HG03066 (cell line): ENCODE data around the gene ZBTB4.

Experiments used
- ATAC-seq: cut with Tn5 transposase; IDR thresholded peaks from one replicate; pipeline ENCODE4 v1.9.1; 2021; ENCODE audit warnings: low read depth; ENCODE audit not compliant: unreplicated experiment

Gene ZBTB4

DNA sequence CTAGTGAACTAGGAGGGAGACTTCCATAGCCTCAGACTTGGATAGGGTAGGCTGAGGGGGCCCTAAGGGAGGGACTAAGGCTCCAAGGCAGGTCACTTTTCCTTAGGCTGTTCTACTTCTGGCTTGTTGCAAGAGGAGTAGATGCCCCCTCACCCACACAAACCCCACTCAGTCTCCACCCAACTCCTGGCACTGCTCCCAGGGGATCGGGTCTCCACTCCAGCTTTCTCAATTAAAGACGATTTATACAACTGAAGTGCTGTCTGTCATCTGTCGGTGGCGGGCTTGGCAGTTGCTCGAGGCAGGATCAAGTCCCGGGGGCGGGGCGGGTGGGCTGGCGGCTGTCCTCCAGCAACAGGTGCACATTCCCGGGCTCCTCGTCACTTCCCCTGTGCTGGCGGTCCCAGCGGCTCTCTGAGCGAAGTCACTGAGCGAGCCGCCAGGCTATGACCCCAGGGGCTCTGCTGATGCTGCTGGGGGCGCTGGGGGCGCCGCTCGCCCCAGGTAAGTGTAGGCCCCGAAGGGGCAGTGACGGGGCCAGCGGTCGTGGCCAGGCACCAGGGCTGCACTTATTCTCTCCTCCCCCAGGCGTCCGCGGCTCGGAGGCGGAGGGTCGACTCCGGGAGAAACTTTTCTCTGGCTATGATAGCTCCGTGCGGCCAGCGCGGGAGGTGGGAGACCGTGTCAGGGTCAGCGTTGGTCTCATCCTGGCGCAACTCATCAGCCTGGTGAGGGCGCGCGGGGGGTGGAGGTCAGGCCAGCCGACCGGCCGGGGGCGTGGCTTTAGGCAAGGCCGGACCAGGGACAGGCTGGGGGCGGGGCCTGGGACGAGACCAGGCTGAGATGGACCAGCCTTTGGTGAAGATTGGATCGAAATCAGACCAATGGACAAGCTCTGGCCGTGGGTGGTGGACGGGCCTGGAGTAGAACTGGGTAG, 34.5 kb downstream of the ZBTB4 start, which contains the start of gene CHRNB1:
Gene CHRNB1, plus strand, starts transcription at position 380 of the 937 bp plus-strand sequence. Its CDS starts 67 bp downstream, at position 447.
- ATAC-seq, result no peak

DNA sequence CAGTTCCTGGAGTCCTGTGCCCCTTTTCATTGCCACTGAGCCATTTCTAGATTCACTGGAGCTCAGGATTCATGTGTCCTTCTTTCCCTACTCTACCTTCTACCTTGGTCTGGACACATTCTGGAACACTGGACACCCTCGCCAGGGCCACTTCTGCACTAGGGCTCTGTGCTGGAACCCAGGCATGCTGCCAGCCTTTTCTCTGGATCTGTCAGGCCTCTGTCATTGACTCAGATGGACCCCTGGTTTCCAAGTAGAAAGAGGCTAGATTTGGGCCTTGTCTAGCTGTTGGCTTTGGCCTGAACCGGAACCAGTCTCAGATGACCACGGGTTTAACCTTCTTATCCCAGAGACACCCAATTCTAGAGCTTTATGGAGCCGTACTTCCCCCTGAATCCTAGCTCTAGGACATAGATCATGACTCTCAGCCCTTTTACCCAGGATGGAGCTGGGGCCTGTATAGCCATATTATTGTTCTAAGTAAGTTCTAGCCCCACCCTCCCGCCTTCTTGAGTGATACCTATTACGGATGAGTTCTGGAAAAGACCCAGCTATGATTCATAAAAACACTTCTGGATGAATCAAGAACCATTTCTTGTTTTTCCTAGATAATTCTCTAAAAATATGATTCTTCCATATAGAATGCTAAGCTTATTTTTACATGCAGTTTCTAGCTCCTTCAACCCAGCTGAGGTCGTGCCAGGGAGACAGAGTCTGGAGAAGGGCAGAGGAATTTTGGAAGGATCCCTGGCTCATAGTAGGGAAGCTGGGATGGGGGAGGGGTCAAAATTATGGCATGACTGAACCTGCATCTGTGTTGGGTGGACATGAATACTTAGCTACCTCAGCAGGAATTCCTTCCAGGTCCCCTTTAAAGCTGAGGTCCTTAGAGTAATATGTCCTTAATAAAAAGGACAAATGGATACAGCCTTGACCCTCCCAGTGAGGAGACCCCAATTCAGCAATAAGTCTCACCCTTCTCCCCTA, 35.6 kb downstream of the ZBTB4 start:
- ATAC-seq, result no peak

DNA sequence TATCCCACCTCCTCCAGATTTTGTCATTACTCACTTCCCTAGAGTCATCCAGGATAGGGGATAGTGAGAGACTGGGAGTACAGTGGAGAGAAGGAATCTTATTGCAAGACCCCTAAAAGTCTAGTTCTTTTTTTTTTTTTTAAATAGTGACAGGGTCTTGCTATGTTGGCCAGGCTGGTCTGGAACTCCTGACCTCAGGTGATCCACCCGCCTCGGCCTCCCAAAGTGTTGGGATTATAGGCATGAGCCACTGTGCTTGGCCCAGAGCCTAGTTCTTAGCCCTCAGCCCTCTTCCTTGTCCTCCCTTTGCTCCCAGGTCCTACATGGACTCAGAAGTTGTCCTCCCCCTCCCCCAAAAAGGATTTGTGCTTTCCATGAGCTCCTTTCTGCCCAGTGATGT, 37.3 kb downstream of the ZBTB4 start:
- ATAC-seq, result no peak

DNA sequence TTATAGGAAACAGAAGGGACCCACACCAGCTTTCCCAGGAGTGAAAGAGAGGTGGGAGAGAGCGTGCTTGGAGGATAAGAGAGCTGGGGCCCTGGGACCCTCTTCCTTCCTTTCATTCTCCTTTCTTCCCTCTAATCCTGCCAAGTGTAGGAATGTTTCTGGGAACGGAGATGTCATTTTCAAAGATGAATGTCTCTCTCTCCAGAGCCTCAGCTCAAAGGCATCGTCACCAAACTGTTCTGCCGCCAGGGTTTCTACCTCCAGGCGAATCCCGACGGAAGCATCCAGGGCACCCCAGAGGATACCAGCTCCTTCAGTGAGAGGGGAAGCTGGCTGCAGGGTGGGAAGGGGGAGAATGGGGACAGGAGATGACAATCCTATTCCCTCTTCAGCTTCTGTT, 38.2 kb downstream of the ZBTB4 start:
- ATAC-seq, result no peak

DNA sequence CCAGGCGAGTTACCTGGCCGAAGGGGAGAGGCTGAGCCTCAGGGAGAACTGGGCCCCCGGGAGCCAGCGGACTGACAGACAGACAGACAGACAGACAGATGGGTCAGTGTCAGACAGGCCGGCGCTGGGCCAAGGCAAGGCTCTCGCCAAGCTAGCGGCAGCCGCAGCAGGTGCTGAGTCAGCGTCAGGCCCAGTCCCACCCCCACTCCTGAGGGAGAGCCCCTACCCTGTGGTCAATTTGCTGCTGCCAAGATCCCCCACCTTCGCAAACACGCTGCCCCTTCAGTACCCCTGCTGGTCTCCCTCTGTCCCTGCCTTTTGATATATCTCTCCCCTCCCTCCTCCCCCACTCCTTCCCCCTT, 38.6 kb downstream of the ZBTB4 start:
- no peak for ATAC-seq

DNA sequence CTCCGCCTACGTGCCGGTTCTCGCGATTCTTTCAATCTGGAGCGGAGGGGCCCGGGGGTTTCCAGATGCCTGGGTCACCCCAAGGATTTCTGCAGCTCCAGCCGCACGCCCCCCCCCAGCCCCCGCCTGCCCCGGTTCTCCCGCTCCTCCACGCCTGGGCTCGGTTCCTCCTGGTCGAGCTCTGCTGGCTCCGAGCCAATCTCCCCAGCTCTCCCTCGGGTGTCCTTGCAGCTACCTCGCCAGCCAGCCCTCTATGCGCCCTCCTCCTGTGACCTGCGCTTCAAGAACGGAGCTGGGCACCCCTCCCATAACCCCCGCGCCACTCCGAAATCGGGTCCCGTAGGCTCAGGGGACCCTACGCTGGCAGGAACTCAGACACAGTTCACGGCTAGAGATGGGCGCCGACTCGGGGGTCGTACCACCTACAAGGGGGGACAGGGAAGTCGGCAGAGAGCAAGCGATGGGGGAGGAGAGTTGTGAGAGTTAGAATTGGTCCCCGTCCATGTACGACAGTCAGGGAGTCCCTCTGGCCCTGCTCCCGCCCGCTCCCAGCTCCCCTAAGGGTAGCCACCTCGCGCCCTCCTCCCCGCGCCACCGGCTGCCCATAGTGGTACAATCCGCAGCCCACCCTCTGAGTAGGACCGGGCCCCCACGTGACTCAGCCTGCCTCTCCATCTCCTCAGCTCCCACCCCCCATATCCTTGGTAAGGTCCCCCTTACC, 39.2 kb downstream of the ZBTB4 start:
- ATAC-seq, result no peak

DNA sequence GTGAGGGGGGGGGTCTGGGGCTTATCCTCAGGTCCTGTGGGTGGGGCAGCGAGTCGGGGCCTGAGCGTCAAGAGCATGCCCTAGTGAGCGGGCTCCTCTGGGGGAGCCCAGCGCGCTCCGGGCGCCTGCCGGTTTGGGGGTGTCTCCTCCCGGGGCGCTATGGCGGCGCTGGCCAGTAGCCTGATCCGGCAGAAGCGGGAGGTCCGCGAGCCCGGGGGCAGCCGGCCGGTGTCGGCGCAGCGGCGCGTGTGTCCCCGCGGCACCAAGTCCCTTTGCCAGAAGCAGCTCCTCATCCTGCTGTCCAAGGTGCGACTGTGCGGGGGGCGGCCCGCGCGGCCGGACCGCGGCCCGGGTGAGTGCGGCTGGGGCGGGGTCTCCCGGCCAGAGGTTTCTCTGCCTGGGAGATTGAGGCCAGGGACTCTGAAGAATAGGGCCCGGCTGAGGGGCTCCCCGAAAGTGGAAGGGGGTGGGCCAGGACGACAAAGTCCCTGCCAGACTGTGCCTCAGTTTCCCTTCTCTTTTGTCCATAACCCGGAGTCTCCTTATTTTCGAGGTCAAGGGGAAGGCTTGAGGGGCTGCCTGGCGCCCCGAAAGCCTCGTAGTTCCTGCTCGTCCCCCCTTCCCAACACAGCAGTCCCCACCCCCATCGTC, 39.8 kb downstream of the ZBTB4 start, which contains the start of gene FGF11:
Gene FGF11, plus strand, starts transcription at position 51 of the 651 bp plus-strand sequence. Its CDS starts 109 bp downstream, at position 160.
- ATAC-seq, result no peak

DNA sequence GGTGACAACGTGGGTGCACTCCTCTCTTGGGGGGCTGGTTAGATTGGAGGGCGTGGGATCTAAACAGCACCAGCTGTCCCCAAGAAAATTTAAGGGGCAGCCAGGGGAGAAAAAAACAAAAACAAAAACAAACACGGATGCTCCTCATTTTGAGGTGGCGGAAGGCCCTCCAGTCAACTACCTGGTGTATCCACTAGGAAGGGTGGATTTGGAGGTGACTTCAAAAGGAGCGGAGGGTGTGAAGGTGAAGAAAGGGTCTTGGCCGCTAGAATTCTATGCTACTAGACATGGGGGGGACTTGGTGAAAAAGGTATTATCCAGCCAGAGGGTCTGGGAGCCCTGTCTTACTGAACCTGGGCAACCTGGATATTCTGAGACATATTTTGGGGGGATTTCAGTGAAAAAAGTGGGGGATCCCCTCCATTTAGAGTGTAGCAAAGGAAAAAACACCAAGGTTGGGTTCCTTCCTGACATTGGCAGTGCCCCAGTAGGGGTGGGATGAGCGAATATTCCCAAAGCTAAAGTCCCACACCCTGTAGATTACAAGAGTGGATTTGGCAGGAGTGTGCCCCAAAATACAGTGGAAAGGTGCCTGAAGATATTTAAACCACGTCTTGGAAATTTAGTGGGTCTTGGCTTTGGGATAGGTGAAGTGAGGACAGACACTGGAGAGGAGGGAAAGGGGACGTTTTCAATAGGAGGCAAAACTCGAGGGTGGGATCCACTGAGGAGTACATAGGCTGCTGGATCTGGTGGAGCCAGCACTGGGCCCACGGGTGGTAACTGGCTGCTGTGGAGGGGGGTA, 40.6 kb downstream of the ZBTB4 start:
- ATAC-seq, result no peak

DNA sequence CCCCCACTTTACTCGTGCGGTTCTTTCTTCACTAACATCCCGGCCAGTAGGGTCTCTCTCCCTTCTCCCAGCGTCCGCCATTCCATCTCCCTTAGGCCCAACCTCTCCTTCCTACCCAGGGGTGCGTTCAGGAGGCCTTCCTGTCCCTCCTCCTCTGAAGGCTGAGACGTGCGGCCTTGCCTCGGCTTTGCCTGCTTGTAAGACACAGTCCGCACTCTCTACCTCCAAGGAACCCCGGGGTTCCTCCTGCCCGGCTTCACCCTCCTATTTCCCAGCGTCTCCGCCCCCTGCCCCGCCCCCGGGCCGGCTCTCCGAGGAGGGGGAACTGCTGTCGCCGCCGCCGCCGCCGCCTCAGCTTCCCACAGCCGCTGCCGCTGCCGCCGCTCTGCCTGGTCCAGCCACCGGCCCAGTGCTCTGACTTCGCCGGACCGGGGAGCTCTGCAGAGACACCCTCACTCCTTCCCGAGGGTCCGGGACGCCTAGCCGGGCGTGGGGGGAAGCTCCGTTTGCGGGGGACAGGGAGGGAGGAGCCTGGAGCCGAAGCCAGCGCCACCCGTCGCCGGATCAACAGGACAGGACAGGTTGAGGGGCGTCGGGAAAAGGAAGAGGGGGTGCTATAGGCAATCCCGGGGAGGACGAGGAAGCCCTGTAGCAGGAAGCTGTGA, 41.3 kb downstream of the ZBTB4 start:
- no peak for ATAC-seq

DNA sequence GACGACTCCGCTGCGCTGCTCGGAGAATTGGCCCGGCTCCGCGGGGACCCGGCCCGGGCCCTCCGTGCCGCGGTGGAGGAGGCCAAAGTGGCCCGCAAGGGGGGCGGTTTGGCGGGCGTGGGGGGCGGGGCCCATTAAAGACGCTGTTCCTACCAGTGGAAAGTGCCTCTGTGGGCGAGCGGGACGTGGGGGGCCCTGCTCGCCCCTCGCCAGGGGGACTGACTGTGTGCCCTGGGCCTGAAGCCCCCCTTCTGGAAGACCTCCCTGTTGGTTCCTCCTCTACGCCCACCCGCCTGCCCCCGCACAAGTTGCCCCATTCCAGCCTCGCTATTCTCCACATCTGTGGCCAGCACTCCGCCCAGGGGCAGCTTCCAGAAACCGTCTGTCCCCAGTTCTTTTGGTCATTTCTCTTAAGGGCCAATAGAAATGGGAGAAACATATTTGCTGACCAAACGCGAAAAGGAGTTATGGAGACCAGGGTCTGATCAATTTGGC, 42.0 kb downstream of the ZBTB4 start:
- no peak for ATAC-seq

DNA sequence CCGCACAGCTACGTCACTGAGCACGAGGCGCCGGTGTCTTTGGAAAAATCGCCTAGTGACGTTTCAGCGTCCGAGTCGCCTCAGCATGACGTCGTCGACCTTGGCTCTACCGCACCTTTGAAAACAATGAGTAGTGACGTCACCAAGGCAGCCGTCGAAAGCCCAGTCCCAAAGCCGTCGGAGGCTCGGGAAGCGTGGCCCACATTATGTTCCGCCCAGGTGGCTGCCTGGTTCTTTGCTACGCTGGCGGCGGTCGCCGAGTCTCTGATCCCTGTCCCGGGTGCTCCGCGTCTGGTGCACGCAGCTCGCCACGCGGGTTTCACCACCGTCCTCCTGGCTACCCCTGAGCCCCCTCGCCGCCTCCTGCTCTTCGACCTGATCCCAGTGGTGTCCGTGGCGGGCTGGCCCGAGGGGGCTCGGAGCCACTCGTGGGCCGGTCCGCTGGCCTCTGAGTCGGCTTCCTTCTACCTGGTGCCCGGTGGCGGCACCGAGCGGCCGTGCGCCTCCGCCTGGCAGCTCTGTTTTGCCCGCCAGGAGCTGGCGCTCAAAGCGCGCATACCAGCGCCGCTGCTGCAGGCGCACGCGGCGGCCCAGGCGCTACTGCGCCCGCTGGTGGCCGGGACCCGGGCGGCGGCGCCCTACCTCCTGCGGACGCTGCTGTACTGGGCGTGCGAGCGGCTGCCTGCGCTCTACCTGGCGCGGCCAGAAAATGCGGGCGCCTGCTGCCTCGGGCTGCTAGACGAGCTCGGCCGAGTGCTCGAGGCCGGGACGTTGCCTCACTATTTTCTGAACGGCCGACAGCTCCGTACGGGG, 42.7 kb downstream of the ZBTB4 start:
- no peak for ATAC-seq

DNA sequence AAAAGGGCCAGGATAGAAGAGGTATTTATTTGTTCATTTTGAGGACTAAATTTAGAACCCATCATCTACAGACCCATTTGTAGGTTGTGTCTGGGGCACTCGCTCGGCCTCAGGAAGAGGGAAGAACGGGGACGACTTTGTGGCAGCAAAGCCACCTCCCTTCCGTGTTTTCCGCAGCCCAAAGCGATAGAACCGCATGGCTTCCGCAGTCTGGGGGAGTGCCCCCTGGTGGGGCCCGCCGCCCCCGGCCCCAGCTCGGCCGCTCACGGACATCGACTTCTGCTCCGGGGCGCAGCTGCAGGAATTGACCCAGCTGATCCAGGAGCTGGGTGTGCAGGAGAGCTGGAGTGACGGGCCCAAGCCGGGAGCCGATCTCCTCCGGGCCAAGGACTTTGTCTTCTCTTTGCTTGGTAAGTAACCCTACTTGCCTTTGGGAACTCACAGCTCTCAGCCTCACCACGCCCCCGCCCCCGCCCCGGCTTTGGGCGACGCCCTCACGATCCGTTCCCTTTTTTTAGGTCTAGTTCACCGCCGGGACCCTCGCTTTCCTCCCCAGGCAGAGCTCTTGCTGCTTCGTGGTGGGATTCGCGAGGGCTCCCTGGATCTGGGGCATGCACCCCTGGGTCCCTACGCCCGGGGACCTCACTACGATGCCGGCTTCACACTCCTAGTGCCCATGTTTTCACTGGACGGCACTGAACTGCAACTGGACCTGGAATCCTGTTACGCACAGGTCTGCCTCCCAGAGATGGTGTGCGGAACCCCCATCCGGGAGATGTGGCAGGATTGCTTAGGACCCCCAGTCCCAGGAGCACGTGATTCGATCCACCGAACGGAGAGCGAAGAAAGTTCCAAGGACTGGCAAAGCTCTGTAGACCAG, 43.5 kb downstream of the ZBTB4 start:
- no peak for ATAC-seq

DNA sequence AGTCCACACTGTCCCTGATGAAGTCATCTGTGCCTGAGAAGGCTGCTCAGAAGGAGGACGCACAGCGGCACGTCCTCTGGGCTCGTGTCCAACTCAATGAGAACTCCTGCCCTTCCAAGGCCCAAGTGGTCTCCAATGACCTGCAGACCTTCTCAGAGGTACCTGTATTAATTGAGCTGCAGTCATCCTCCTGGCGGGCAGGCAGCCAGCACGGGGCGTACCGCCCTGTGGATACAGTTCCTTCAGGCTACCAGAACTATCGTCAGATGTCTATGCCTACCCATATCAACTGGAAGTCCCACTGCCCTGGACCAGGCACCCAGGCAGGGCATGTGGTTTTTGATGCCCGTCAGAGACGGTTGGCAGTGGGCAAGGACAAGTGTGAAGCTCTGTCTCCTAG, 47.1 kb downstream of the ZBTB4 start:
- ATAC-seq, result no peak

DNA sequence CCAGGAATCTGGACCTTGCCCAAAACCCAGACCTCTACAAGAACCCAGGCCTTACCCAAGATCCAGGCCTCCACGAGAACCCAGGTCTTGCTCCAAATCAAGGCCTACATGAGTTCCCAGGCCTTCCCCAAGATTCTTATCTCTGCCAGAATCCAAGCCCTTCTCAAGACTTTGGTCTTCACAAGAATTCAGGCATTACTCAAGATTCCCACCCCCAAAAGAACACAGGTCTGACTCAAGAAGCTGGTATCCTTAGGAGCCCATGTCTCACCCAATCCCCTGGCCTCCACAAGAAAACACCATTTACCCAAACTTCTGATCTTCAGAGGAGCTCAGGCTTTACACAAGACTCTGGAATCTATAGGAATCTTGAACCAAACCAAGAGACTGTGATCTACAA, 48.2 kb downstream of the ZBTB4 start:
- ATAC-seq, result no peak

DNA sequence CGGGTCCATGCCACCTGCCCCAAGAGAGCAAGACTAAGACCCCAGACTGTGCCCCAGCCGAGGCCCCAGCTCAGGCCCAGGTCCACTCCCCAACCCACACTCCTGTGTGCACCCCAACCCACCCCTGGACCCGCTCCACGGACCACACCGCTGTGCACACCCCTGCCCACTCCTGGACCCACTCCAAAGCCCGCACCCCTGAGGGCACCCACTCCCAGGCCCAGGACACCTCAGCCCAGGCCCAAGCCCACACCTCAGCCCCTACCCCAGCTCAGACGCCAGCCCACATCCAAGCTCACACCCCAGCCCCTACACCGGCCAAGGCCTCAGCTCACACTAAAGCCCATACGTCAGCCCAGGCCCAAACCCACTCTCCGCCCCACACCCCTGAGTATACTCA, 49.7 kb downstream of the ZBTB4 start:
- ATAC-seq, result no peak

DNA sequence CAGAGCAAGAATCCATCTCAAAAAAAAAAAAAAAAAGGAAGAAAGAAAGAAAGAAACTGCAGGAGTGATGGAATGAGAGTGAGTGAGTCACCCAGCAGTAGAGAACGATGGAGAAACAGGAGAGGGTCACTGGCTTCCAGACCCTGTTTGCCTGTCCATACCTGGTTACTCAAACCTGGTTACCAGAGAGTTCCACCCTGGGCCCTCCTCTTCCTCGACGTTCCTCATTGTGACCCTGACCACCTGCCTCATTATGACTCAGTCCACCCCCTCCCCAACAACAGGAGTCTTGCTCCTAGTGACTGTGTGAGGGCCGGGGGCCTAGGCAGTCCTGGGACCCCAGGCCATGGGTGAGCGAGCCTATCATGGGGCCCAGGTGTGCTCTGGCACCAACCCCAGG, 50.9 kb downstream of the ZBTB4 start, which contains the start of gene SPEM3:
Gene SPEM3, plus strand, starts transcription at position 301 of the 400 bp plus-strand sequence. Its CDS starts 46 bp downstream, at position 347.
- ATAC-seq, result no peak

DNA sequence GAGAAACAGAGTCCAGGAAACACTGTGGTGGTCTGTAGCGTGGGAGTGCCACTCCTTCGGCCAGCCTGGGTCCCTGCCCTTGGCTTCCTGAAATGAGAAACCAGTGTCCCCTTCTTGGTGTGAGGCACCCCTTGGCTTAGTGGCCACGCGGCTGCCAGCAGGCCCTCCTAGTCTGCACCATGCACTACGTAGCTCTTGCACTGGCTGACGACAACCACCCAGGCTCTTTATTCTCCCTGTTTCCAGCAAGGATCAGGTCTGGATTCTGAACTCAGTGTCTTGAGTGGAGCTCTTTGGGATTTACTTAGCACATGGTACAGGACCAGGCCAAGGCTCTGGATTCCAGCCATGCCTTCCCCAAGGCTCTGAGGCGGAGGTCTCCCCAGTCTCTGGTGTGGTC, 51.9 kb downstream of the ZBTB4 start:
- ATAC-seq, result no peak
